HS-27A (cell line): ENCODE data around the gene SPACA7.
"Not testable (repeated sequence)": the region's sequence is repeated elsewhere in the genome, so short reads cannot be mapped to it uniquely, and the experiment has no call there.

ENCODE experiments used
- DNase-seq: peaks from one replicate; pipeline ENCODE4 v3.0.0-alpha.2; 2012; ENCODE audit warnings: low read depth, missing footprints

SPACA7 gene

GRCh38 chr13:112350300-112350699 lies 25.9 kb upstream of the SPACA7 start:
- DNase-seq, result no peak

DNA sequence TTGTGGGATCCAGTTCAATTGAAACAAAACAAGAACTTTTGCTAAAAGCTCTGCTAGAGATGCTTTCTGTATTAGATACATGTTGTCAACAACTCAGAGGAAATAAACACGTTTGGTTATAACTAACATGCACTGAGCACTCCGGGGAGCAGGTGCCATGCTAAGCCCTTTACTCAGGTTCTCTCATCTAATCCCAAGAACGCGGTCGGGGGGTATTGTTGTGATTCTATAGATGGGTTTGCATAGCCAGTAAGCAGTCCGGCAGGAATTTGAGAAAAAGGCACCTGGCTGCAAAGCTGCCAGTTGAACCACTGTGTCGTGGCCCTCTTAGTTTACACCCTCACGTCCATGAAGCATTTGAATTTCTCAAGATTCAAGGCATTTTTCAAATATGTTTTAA lies 24.3 kb upstream of the SPACA7 start:
- DNase-seq, result no peak

DNA sequence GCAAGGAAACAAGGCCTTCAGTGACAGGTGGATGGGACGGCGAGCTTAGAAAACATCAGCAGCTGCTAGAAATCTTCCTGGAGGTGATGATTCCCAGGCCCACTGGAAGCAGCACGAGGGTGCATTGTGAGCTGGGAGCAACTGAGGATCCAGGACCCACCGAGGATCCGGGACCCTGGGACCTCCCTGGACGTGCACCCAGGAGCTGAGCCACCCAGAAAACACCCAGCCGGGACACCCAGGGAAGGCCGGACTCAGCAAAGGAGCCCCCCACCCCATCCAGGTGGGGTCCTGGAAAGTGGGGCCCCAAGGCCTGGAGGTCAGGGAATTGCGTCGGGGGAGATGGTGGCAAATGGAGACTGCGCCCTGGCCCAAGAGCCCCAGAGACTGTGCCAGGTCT lies 22.3 kb upstream of the SPACA7 start:
- no peak for DNase-seq

GRCh38 chr13:112354330-112355273 lies 21.6 kb upstream of the SPACA7 start:
- no peak for DNase-seq

DNA sequence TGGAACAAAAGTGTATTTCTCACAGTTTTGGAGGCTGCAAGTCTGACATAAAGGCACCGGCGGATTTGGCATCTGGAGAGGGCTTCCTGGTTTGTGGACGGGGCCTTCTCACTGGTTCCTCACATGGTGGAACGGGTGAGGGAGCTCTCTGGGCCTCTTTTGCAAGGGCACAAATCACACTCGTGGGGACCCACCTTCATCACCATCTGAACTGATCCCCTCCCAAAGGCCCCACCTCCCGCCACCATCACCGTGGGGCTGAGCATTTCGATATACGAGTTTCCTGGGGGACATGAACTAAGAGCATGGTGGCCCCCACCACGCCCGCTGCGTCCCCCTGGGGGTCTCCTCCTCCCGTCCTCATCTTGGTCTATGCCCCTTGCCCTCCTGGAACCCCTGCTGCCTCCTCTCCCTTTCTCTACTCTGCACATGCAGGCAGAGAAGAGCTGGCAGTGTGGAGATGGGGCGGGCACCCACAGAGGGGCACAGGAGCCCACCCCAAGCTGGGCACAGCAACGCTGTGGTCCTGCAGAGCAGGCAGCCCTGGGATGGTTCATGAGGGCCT lies 20.8 kb upstream of the SPACA7 start:
- DNase-seq, result no peak

DNA sequence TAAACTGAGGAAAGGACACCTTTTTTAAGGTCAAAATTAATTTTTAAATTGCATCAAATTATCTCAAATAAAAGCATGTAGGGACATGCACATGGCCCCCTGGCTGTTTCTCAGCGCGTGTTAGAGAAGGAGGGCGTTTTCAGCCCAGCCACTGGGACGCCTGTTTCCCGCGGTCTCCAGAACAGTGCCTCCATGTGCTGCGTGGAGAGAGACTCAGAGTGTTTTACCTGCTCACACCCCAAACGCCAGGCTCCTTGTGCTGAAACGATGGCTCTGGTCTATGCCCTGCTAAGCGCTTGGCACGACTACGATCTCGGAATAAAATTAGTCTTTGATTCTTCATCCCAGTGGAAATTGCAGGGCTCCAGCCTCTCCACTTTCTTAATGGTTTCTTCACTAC lies 20.0 kb upstream of the SPACA7 start:
- DNase-seq, result no peak

- no peak for DNase-seq
Measured at GRCh38 chr13:112358156-112358555, 18.0 kb upstream of the SPACA7 start.

GRCh38 chr13:112362021-112362420 lies 14.1 kb upstream of the SPACA7 start:
- DNase-seq, result no peak

DNA sequence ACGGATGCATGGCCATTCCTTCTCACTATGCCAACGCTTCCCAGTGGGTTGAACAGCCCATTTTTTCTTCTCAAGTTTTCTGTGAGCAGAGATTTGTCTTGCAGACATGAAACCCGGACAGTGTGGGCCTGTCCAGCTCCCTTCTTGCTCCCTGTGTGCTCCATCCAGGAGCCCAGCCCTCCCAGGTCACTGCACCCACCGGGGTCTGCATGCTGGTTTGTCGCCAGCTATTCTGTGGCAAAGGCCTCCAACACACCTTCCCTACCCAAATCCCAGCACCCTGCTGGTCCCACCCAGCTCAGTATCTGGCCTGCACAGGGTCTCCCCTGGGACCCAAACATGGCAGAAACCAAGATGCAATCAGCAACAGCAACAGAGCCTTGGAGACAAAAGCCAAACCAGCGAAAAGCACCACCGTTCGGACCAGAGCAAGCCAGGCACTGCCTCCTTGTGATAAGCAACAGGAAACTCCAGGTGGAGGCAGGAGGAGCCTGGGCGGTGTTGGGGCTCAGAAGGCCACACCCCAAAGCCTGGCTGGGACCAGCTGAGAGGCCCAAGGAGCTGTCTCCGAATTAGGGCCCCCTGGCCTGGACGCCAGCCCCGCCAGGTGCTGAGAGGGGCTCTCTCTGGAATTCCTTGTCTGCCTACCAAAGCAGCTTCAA lies 12.2 kb upstream of the SPACA7 start:
- no peak for DNase-seq

DNA sequence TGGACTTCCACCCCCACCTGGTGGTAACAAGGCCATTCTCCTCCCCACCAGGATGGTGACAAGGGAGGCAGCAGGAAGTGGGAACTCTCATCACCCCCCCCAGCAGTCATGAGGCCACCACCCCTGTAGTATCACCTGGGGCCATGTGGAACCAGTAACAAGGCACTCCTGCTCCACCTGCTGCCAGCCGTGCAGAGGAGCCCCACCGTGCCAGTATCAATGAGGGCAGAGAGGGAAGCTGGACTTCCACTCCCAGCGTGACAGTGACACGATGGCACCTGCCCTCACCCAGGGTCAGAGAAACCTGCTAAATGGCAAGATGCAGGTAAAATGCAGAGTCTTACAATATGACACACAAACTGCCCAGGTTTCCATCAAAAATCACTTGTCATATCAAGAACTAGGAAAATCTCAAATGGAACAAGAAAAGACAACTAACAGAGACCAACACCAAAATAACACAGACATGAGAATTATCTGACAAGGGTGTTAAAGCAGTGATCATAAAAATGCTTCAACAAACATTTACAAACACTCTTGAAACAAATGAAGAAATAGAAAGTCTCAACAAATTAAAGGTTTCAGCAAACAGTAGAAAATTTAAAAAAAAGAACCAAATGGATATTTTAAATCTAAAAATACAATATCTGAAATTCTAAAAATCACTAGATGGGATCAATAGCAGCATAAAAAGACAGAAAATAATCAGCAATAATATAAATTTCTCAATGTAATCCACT lies 9.1 kb upstream of the SPACA7 start:
- no peak for DNase-seq

GRCh38 chr13:112368883-112369282 lies 7.3 kb upstream of the SPACA7 start:
- no peak for DNase-seq

- no peak for DNase-seq
Measured at GRCh38 chr13:112370311-112370710, 5.8 kb upstream of the SPACA7 start.

DNA sequence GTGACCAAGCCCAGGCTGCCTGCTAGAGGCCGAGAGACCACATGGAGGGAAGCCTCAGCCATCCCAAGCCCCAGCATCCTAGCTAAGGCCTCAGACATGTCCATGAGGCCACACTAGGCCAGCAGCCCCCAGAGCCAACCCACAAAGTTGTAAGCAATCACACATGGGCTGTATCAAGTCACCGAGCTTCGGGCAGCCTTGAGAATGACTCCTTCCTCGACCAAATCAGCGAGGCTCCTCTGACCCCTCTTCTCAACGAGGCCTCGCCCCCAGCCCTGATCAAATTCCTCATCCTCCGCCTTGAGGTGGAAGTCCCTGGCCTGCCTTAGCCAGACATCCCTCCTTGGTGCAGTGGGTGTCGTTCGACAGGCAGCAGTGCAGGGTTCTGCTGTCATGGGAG lies 1.9 kb upstream of the SPACA7 start:
- DNase-seq, result no peak

GRCh38 chr13:112391746-112392145 lies 15.6 kb downstream of the SPACA7 start:
- DNase-seq, result no peak

- DNase-seq, result no peak
Measured at GRCh38 chr13:112392719-112393118, 16.6 kb downstream of the SPACA7 start.

- not testable (repeated sequence) for DNase-seq
Measured at GRCh38 chr13:112395022-112395421, 18.9 kb downstream of the SPACA7 start.

- not testable (repeated sequence) for DNase-seq
Measured at GRCh38 chr13:112395941-112396340, 19.8 kb downstream of the SPACA7 start.

GRCh38 chr13:112397108-112397507 lies 21.0 kb downstream of the SPACA7 start:
- DNase-seq, result no peak

DNA sequence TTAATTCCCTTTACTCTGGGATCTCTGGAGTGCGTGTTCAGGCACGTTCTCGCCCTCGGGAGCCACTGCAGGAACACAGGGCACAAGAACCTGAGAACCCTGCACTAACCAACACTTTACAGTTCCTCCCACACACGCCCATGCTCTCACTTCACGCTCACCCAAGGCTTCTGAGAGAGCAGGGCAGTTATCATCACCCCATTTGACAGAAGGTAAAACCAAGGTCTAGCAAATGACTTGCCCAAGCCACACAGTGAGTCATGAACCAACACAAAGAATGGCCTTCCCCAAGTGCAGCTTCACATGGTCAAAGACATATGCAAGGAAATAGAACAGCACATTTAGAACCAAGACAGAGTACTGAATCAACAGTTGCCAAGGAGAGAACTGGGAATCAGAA lies 22.2 kb downstream of the SPACA7 start:
- DNase-seq, result not testable (repeated sequence)

DNA sequence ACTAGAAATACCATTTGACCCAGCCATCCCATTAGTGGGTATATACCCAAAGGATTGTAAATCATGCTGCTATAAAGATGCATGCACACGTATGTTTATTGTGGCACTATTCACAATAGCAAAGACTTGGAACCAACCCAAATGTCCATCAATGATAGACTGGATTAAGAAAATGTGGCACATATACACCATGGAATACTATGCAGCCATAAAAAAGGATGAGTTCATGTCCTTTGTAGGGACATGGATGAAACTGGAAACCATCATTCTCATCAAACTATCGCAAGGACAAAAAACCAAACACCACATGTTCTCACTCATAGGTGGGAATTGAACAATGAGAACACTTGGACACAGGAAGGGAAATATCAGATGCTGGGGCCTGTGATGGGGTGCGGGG lies 33.7 kb downstream of the SPACA7 start:
- DNase-seq, result not testable (repeated sequence)

DNA sequence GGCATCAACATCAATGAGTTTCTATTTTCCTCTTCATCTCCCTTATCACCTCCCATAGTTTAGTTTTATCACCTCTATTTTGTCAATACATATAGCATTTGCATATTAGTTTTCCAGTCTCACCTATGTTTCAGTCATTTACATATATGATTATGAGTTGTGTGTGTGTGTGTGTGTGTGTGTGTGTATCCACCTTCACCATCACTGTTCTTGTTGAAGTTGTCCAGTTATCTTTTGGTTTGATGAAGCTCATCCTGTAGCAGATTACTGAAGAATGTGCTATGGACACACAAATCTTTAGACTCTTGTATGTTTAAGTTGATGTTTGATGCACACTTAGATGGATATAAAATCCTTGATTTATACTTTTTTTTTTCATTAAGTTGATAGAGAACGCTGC lies 40.5 kb downstream of the SPACA7 start:
- DNase-seq, result no peak

GRCh38 chr13:112417079-112417478 lies 40.9 kb downstream of the SPACA7 start:
- DNase-seq, result no peak
